GM19043 (cell line): ENCODE results near the gene ZNF22.

Experiments
- ATAC-seq: cut with Tn5 transposase; IDR thresholded peaks from one replicate; pipeline ENCODE4 v1.9.1; 2021; ENCODE audit warnings: low read depth; ENCODE audit not compliant: unreplicated experiment

ZNF22 gene

GRCh38 chr10:45000752-45001380 lies at the start of gene ZNF22:
TSS of gene ZNF22 (plus strand) at chr10:45000923. CDS start at chr10:45003369, 2,446 bp downstream.
- ATAC-seq, result peak; percentile 59

GRCh38 chr10:44951576-44952226 lies 49.0 kb upstream of the ZNF22 start:
- ATAC-seq, result no peak

- ATAC-seq, result no peak
These were observed 47.9 kb upstream of the ZNF22 start for GRCh38 chr10:44952779-44953231.

- no peak for ATAC-seq
These were observed 46.7 kb upstream of the ZNF22 start for GRCh38 chr10:44954042-44954441.

- ATAC-seq, result no peak
These were observed 45.8 kb upstream of the ZNF22 start for GRCh38 chr10:44954962-44955361.

GRCh38 chr10:44955413-44956070 lies 45.2 kb upstream of the ZNF22 start:
- ATAC-seq, result no peak

GRCh38 chr10:44956226-44956625 lies 44.5 kb upstream of the ZNF22 start:
- ATAC-seq, result no peak

GRCh38 chr10:44956717-44957706 lies 43.7 kb upstream of the ZNF22 start:
- no peak for ATAC-seq

- no peak for ATAC-seq
These were observed 42.4 kb upstream of the ZNF22 start for GRCh38 chr10:44958196-44958897.

GRCh38 chr10:44958898-44959246 lies 41.9 kb upstream of the ZNF22 start:
- ATAC-seq, result no peak

- ATAC-seq, result peak; percentile 97
These were observed 41.3 kb upstream of the ZNF22 start, which contains the start of gene RASSF4 for GRCh38 chr10:44959247-44960087. TSS of gene RASSF4 (plus strand) at chr10:44959802. CDS start at chr10:44970203, 10,401 bp downstream.

- no peak for ATAC-seq
These were observed 40.6 kb upstream of the ZNF22 start for GRCh38 chr10:44960088-44960460.

- ATAC-seq, result no peak
These were observed 40.1 kb upstream of the ZNF22 start for GRCh38 chr10:44960482-44961229.

- no peak for ATAC-seq
These were observed 39.5 kb upstream of the ZNF22 start for GRCh38 chr10:44961230-44961571.

GRCh38 chr10:44961931-44962750 lies 38.6 kb upstream of the ZNF22 start:
- ATAC-seq, result no peak

GRCh38 chr10:44962870-44963738 lies 37.6 kb upstream of the ZNF22 start:
- ATAC-seq, result no peak
